Endodermal cell (in vitro differentiated cells): ENCODE measurements around the gene BTN2A1. TPM values are rescaled to one million over a fixed set of nuclear protein-coding genes. Genes with fewer than 3 reads are reported as not detected.

Source experiments
- DNase-seq: peaks from one replicate; pipeline ENCODE4 v3.0.0-alpha.2; 2017
- H3K27ac ChIP-seq: 2 replicates; pipeline ENCODE4 v1.5.1; 2013; ENCODE audit warnings: mild to moderate bottlenecking, low read depth, low read length, moderate library complexity
- H3K27me3 ChIP-seq: 2 replicates; pipeline ENCODE4 v1.6.1; 2013; ENCODE audit warnings: mild to moderate bottlenecking, low read length, moderate library complexity; ENCODE audit not compliant: insufficient read depth, control insufficient read depth, poor library complexity, severe bottlenecking
- H3K36me3 ChIP-seq: 2 replicates; pipeline ENCODE4 v1.7.0; 2013; ENCODE audit warnings: mild to moderate bottlenecking, low read length, moderate library complexity; ENCODE audit not compliant: control insufficient read depth, insufficient read depth
- H3K4me1 ChIP-seq: one replicate; pipeline ENCODE4 v1.7.0; 2013; ENCODE audit warnings: low read length; ENCODE audit not compliant: control insufficient read depth, insufficient read depth
- H3K4me3 ChIP-seq: 2 replicates; pipeline ENCODE4 v1.5.1; 2013; ENCODE audit warnings: mild to moderate bottlenecking, low read length, moderate library complexity
- H3K9ac ChIP-seq: 2 replicates; pipeline ENCODE4 v1.6.1; 2013; ENCODE audit warnings: mild to moderate bottlenecking, low read length, moderate library complexity; ENCODE audit not compliant: poor library complexity, severe bottlenecking; ENCODE audit errors: extremely low read depth
- H3K9me3 ChIP-seq: 2 replicates; pipeline ENCODE4 v1.6.1; 2013; ENCODE audit warnings: mild to moderate bottlenecking, low read length, moderate library complexity; ENCODE audit not compliant: control insufficient read depth
- H3K27ac Mint-ChIP-seq: 2 replicates; pipeline ENCODE4 v1.8.0; 2020; ENCODE audit warnings: mixed read lengths
- H3K27me3 Mint-ChIP-seq: 2 replicates; pipeline ENCODE4 v1.8.0; 2021; ENCODE audit warnings: mild to moderate bottlenecking, mixed read lengths; ENCODE audit not compliant: insufficient read depth
- H3K36me3 Mint-ChIP-seq: 2 replicates; pipeline ENCODE4 v1.8.0; 2020; ENCODE audit warnings: low read depth, mixed read lengths
- H3K4me1 Mint-ChIP-seq: 2 replicates; pipeline ENCODE4 v1.8.0; 2020; ENCODE audit warnings: mixed read lengths
- H3K4me3 Mint-ChIP-seq: 2 replicates; pipeline ENCODE4 v1.8.0; 2020; ENCODE audit warnings: mild to moderate bottlenecking, moderate library complexity, mixed read lengths
- H3K9me3 Mint-ChIP-seq: 2 replicates; pipeline ENCODE4 v1.8.0; 2020; ENCODE audit warnings: mild to moderate bottlenecking, mixed read lengths
- CTCF ChIP-seq: fragments of 200-600 bp; sonication (generic); conservative IDR thresholded peaks from 2 replicates; pipeline ENCODE4 v1.5.0; 2021; ENCODE audit warnings: antibody characterized with exemption, mild to moderate bottlenecking
- WGBS, 2 experiments: methylation state at CpG; one replicate each; pipeline versions ENCODE4 v1.1.5 to v1.1.7; 2013; ENCODE audit warnings: missing lambda C conversion rate in 2 of 2, mixed read lengths in 1 of 2; ENCODE audit not compliant: insufficient coverage in 1 of 2, insufficient read length in 1 of 2; 5-methylcytosine and 5-hydroxymethylcytosine counted together
- total RNA-seq, 2 donors: library from RNA; stranded (reverse); fragmentation: NEBNext Ultra II Directional in 1 of 2; extraction: Animal tissue kit (Norgen Biotek cat#: 25700) in 1 of 2; gene quantifications; 2 replicates in 1 of 2; 3 replicates in 1 of 2; pipeline ENCODE4 v1.2.1, GENCODE V29; 2021

BTN2A1 gene
- total RNA-seq, 2 donors from 2014 or later, result 15.0 to 18.7 TPM

- H3K9me3 Mint-ChIP-seq, result peaks cover 38% of the 10 kb centered on the region
- Histone ChIP-seq H3K27me3 (no peaks in the 10 kb centered on the region), H3K4me1 (no peaks in the 10 kb centered on the region), H3K36me3 (no peaks in the 10 kb centered on the region), H3K27ac (no peak overlapping the region), H3K9me3 (peaks cover 21% of the 10 kb centered on the region), H3K4me3 (no peak overlapping the region), H3K9ac (no peak overlapping the region)
- peaks cover 42% of the 10 kb centered on the region for H3K36me3 Mint-ChIP-seq
- no peak overlapping the region for H3K27ac Mint-ChIP-seq
- H3K27me3 Mint-ChIP-seq, result peaks cover 2% of the 10 kb centered on the region
- H3K4me1 Mint-ChIP-seq, result no peaks in the 10 kb centered on the region
- H3K4me3 Mint-ChIP-seq, result no peak overlapping the region
- DNase-seq, result no peak
- 90 to 93% methylated on average over 2 to 4 of the region's 4 CpGs for WGBS, 2 experiments
- TF ChIP-seq CTCF, result no peak
These were observed 21.7 kb upstream of the BTN2A1 start for GRCh38 chr6:26436018-26436417.

DNA sequence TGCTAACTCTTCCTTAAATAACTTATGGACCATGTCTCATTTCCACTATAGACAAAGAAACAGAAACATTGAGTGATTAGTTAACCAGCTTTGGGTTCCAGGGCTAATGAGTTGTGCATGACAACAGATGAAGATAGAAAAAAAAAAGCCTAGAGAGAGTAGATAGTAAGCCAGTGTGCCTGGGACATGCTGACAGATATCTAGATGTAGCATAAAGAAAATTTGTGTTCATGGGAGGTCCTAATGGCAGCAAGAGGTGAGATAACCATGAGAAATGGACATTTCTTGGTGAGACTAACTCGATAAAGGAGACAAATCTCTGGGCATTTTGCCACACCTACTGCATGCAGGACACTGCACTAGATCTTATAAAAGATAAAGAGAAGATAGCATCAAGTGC is 20.2 kb upstream of the BTN2A1 start:
- WGBS, 2 experiments, result 71 to 94% methylated on average over 1 of the region's 1 CpG
- DNase-seq, result no peak
- peaks cover 2% of the 10 kb centered on the region for H3K27me3 Mint-ChIP-seq

GRCh38 chr6:26438000-26438399 is 19.8 kb upstream of the BTN2A1 start:
- no peaks in the 10 kb centered on the region for H3K4me1 ChIP-seq
- no peaks in the 10 kb centered on the region for H3K27me3 ChIP-seq
- H3K27ac Mint-ChIP-seq, result no peak overlapping the region
- H3K9ac ChIP-seq, result no peak overlapping the region
- H3K4me3 ChIP-seq, result no peak overlapping the region
- H3K4me1 Mint-ChIP-seq, result no peaks in the 10 kb centered on the region
- TF ChIP-seq CTCF, result no peak
- H3K4me3 Mint-ChIP-seq, result no peak overlapping the region
- H3K36me3 ChIP-seq, result no peaks in the 10 kb centered on the region
- DNase-seq, result no peak
- peaks cover 14% of the 10 kb centered on the region for H3K9me3 ChIP-seq
- H3K27me3 Mint-ChIP-seq, result peaks cover 2% of the 10 kb centered on the region
- H3K9me3 Mint-ChIP-seq, result peaks cover 24% of the 10 kb centered on the region
- 95% methylated on average over 1 of the region's 1 CpG; no CpG with 5 or more reads in 1 of the 2 experiments for WGBS, 2 experiments
- no peak overlapping the region for H3K27ac ChIP-seq
- peaks cover 22% of the 10 kb centered on the region for H3K36me3 Mint-ChIP-seq

More for the DNA sequence above, 20.2 kb upstream of the BTN2A1 start:
- H3K36me3 Mint-ChIP-seq, result peaks cover 26% of the 10 kb centered on the region
- H3K9me3 Mint-ChIP-seq, result peaks cover 29% of the 10 kb centered on the region
- Histone ChIP-seq H3K4me3 (no peak overlapping the region), H3K9me3 (peaks cover 19% of the 10 kb centered on the region), H3K27me3 (no peaks in the 10 kb centered on the region), H3K36me3 (no peaks in the 10 kb centered on the region), H3K27ac (no peak overlapping the region), H3K9ac (no peak overlapping the region), H3K4me1 (no peaks in the 10 kb centered on the region)
- no peak overlapping the region for H3K4me3 Mint-ChIP-seq
- no peak for TF ChIP-seq CTCF
- no peak overlapping the region for H3K27ac Mint-ChIP-seq
- H3K4me1 Mint-ChIP-seq, result no peaks in the 10 kb centered on the region
